Islet of Langerhans (tissue), 1 donor: ENCODE measurements around the gene KRT15.
"Not testable (repeated sequence)": the region's sequence is repeated elsewhere in the genome, so short reads cannot be mapped to it uniquely, and the experiment has no call there.

Experiments
- FAIRE-seq: peaks from one replicate; lab custom pipeline; 2011; peaks lifted over from hg19 to GRCh38; lab: Jason Lieb, UNC

The KRT15 gene

GRCh38 chr17:41544491-41544892 lies 25.8 kb upstream of the KRT15 start:
- FAIRE-seq = no peak

- not testable (repeated sequence) for FAIRE-seq
Measured at GRCh38 chr17:41542786-41543185, 24.1 kb upstream of the KRT15 start.

- no peak for FAIRE-seq
Measured at GRCh38 chr17:41542357-41542756, 23.7 kb upstream of the KRT15 start.

GRCh38 chr17:41540921-41541625 lies 22.4 kb upstream of the KRT15 start:
- FAIRE-seq = no peak

- no peak for FAIRE-seq
Measured at GRCh38 chr17:41539979-41540701, 21.4 kb upstream of the KRT15 start.

- no peak for FAIRE-seq
Measured at GRCh38 chr17:41539071-41539492, 20.4 kb upstream of the KRT15 start.

GRCh38 chr17:41538565-41538991 lies 19.9 kb upstream of the KRT15 start:
- no peak for FAIRE-seq

GRCh38 chr17:41537990-41538389 lies 19.3 kb upstream of the KRT15 start:
- no peak for FAIRE-seq

GRCh38 chr17:41537614-41537954 lies 18.9 kb upstream of the KRT15 start:
- no peak for FAIRE-seq

GRCh38 chr17:41536741-41537613 lies 18.3 kb upstream of the KRT15 start:
- FAIRE-seq = no peak

- FAIRE-seq = no peak
Measured at GRCh38 chr17:41535764-41536481, 17.2 kb upstream of the KRT15 start.

GRCh38 chr17:41534899-41535546 lies 16.3 kb upstream of the KRT15 start:
- FAIRE-seq = no peak

- no peak for FAIRE-seq
Measured at GRCh38 chr17:41533613-41534012, 14.9 kb upstream of the KRT15 start.

- FAIRE-seq = no peak
Measured at GRCh38 chr17:41532947-41533570, 14.4 kb upstream of the KRT15 start.

GRCh38 chr17:41531993-41532392 lies 13.3 kb upstream of the KRT15 start:
- FAIRE-seq = no peak

GRCh38 chr17:41530062-41531048 lies 11.7 kb upstream of the KRT15 start:
- FAIRE-seq = no peak

- no peak for FAIRE-seq
Measured at GRCh38 chr17:41529491-41529915, 10.8 kb upstream of the KRT15 start.

- no peak for FAIRE-seq
Measured at GRCh38 chr17:41528959-41529353, 10.3 kb upstream of the KRT15 start.

- FAIRE-seq = no peak
Measured at GRCh38 chr17:41527063-41528023, 8.7 kb upstream of the KRT15 start.
